ENCODE measurements around the gene LONP1. TPM values are rescaled to one million over a fixed set of nuclear protein-coding genes. Genes with fewer than 3 reads are reported as not detected.

Gene LONP1
- total and polyA plus RNA-seq, 2 of the 8 experiments (the other 6 are each of a cell fraction or from before 2014, with no cell fraction given): 98.1 to 117 TPM

DNA sequence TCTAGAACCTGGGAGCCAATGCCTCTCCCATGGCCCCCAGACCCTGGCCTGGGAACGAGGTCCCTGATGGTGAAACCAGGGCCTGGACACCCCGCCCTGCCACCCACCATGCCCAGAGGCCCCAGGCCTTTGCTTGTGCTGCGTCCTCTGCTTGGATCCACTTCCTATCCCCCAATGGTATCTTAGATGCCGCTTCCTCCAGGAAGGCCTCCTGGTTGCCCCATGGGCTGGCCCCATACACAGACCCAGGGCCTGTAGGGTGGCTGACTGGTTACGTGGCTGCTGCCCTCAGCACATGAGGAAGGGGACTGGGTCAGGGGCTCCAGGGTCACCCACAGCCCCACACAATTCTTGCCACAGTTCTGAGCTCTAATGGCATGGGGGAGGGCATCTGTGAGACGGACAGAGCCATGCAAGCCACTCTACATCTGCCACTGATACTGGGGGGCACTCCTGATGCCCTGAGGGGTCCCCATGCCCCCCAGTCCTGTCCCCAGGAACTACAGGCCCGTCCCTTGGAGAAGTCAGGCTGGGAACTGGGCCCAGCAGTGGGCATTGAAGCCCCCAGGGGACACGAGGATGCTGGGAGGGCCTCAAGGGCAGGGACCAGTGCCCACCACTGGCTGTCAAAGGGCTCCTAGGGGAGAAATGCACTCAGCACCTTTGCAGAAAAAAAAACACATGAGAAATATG, 24.8 kb downstream of the LONP1 start:
- no peak overlapping the region for H2BK5ac ChIP-seq (ENCODE audit: low read depth, low read length)
- no peak overlapping the region for H3K18ac ChIP-seq (ENCODE audit: extremely low read depth, low read length)
- H4K91ac ChIP-seq (replicated peaks; ENCODE audit: insufficient read length, low read length): no peak overlapping the region
- WGBS, 2 experiments (ENCODE audit: extremely low coverage in 1 of 2, insufficient coverage in 1 of 2, insufficient read length in 1 of 2, insufficient replicate concordance in 2 of 2, low coverage in 1 of 2, low lambda C conversion rate in 2 of 2, missing lambda C conversion rate in 1 of 2): 83% methylated on average over 8 of the region's 8 CpGs; no CpG with 5 or more reads in 1 of the 2 experiments
- no peak overlapping the region for H2BK20ac ChIP-seq (ENCODE audit: low read length)
- peak overlapping the region; percentile 25 for H4K8ac ChIP-seq (ENCODE audit: extremely low read depth, insufficient read depth, low read length)
- H4K20me1 ChIP-seq (replicated peaks in 1 of 2; ENCODE audit: control insufficient read depth in 1 of 2, insufficient read depth in 2 of 2, low read length in 2 of 2): peaks cover 43 to 49% of the 10 kb centered on the region in 2 experiments
- FAIRE-seq: no peak
- H2AK5ac ChIP-seq (ENCODE audit: low read depth, low read length): no peak overlapping the region
- no peak overlapping the region for H3K23ac ChIP-seq (ENCODE audit: insufficient read length)
- peaks cover 2% of the 10 kb centered on the region; the same call in 1 of the 2 replicates for H3K23me2 ChIP-seq (ENCODE audit: low read depth, low read length)
- no peak overlapping the region for H2AFZ ChIP-seq (ENCODE audit: low read length)
- H3K27me3 ChIP-seq (replicated peaks in 1 of 4; ENCODE audit: control insufficient read depth in 3 of 4, extremely low read depth in 1 of 4, insufficient read depth in 3 of 4, low read length in 3 of 4): no peaks in the 10 kb centered on the region
- peaks cover 6% of the 10 kb centered on the region for H3K79me1 ChIP-seq (ENCODE audit: low read depth, low read length)
- no peaks in the 10 kb centered on the region; a peak in 1 of 7 replicates for H3K4me1 ChIP-seq (replicated peaks in 1 of 4; ENCODE audit: control insufficient read depth in 3 of 4, insufficient read depth in 4 of 4, low read length in 3 of 4)
- H3K56ac ChIP-seq (replicated peaks; ENCODE audit: insufficient read length, low read depth, low read length): no peak overlapping the region
- H2BK120ac ChIP-seq (replicated peaks; ENCODE audit: low read depth, low read length): no peak overlapping the region
- H2BK12ac ChIP-seq (ENCODE audit: low read depth, low read length): no peak overlapping the region
- H3K9me3 ChIP-seq (ENCODE audit: insufficient read depth in 2 of 2, low read depth in 1 of 2, low read length in 1 of 2): no peaks in the 10 kb centered on the region
- peaks cover 45 to 81% (median 72%) of the 10 kb centered on the region in 4 experiments for H3K36me3 ChIP-seq (ENCODE audit: control insufficient read depth in 2 of 4, insufficient read depth in 4 of 4, low read length in 3 of 4)
- H2BK15ac ChIP-seq (ENCODE audit: low read length): no peak overlapping the region
- no peak overlapping the region for H3K9ac ChIP-seq (replicated peaks in 1 of 4; ENCODE audit: extremely low read depth in 1 of 4, low read depth in 3 of 4, low read length in 3 of 4)
- TF ChIP-seq SP4 (IDR thresholded peaks at IDR 0.05; ENCODE audit: low read length): no peak
- TF ChIP-seq SIN3A (conservative IDR thresholded peaks at IDR 0.05 in 1 of 2, IDR thresholded peaks at IDR 0.05 in 1 of 2; ENCODE audit: low read depth in 1 of 2, low read length in 2 of 2): no peak
- no peak for TF ChIP-seq EP300 (IDR thresholded peaks at IDR 0.05; ENCODE audit: borderline replicate concordance in 1 of 2, low read depth in 2 of 2, low read length in 2 of 2)
- TF ChIP-seq POLR2A (IDR thresholded peaks at IDR 0.05; ENCODE audit: control extremely low read depth in 1 of 2, low read depth in 2 of 2, low read length in 2 of 2): no peak; a peak in 1 of 3 replicates
- TF ChIP-seq BCL11A (IDR thresholded peaks at IDR 0.05; ENCODE audit: low read depth in 2 of 2, low read length in 2 of 2): no peak
- TF ChIP-seq PHF8 (conservative IDR thresholded peaks at IDR 0.05; ENCODE audit: low read depth, low read length): no peak
- ChIA-PET POLR2A (ENCODE audit: partially characterized antibody) (interaction anchor here (1.0 to 15.6 kb wide), 6 partner anchors 9 to 96 kb away, joined by 3 to 620 read pairs (median 8); partner anchors contain the start of genes CATSPERD, DUS3L and LONP1), CTCF (ENCODE audit: partially characterized antibody) (interaction anchor here (0.6 to 1.6 kb wide), 2 partner anchors 98 to 188 kb away, joined by 3 to 4 read pairs; no protein-coding TSS in a partner anchor)
- no peak overlapping the region for H4K5ac ChIP-seq (ENCODE audit: insufficient read length, low read depth, low read length)
- H3K14ac ChIP-seq (ENCODE audit: insufficient read length): no peak overlapping the region
- no peak overlapping the region for H3K4me3 ChIP-seq (ENCODE audit: extremely low read depth in 1 of 4, insufficient read depth in 2 of 4, low read depth in 3 of 4, low read length in 4 of 4)
- no peak for DNase-seq (ENCODE audit: low read depth in 1 of 2, low spot score in 2 of 2)
- peaks cover 10 to 39% of the 10 kb centered on the region in 2 experiments for H3K79me2 ChIP-seq (ENCODE audit: control insufficient read depth in 1 of 2, insufficient read depth in 2 of 2, low read length in 2 of 2)
- no peak overlapping the region for H3K4me2 ChIP-seq (ENCODE audit: insufficient read depth in 1 of 2, low read depth in 2 of 2, low read length in 2 of 2)
- no peak overlapping the region for H3K27ac ChIP-seq (ENCODE audit: low read depth, low read length)
- H3K4ac ChIP-seq (replicated peaks; ENCODE audit: insufficient read length, low read depth, low read length): no peak overlapping the region

All from H1 (cell line).